SK-N-SH (cell line): ENCODE data around the gene HDAC6. TPM values are rescaled to one million over a fixed set of nuclear protein-coding genes. Genes with fewer than 3 reads are reported as not detected.

Source experiments
- CTCF ChIA-PET: fragments of 300-600, 350-600 bp; formaldehyde crosslinking; extraction: SDS; loops from one replicate; lab custom pipeline; 2021; lab: Yijun Ruan, JAX
- POLR2A ChIA-PET: fragments of 350-600 bp; sonication (Branson Sonifier 250); formaldehyde crosslinking; extraction: SDS; loops from one replicate; lab custom pipeline; 2020; ENCODE audit warnings: antibody characterized with exemption, inconsistent platforms; lab: Yijun Ruan, JAX
- DNase-seq: peaks from one replicate; pipeline ENCODE4 v3.0.0; 2012
- H2AFZ ChIP-seq: fragments of 200-600 bp; sonication (generic); 2 replicates; pipeline ENCODE4 v1.8.1; 2016; ENCODE audit warnings: antibody characterized with exemption, mild to moderate bottlenecking, low read depth
- H3F3A ChIP-seq: fragments of 200-600 bp; sonication (generic); replicated peaks from 2 replicates; pipeline ENCODE3; 2016; ENCODE audit warnings: antibody characterized with exemption, mild to moderate bottlenecking; ENCODE audit not compliant: insufficient read depth
- H3K27ac ChIP-seq, 2 experiments: fragments of 200-500 bp in 1 of 2; fragments of 200-600 bp in 1 of 2; sonication (Bioruptor generic) in 1 of 2; sonication (generic), shearing (Covaris generic) in 1 of 2; 2 replicates each; pipeline versions ENCODE4 v1.5.1 to v1.6.1; 2014 to 2016; ENCODE audit warnings: low read depth in 2 of 2, inconsistent platforms in 1 of 2, low read length in 1 of 2, mild to moderate bottlenecking in 1 of 2, mixed read lengths in 1 of 2
- H3K27me3 ChIP-seq: fragments of 200-600 bp; sonication (generic), shearing (Covaris generic); 2 replicates; pipeline ENCODE4 v1.6.1; 2016; ENCODE audit warnings: mixed run types; ENCODE audit not compliant: insufficient read depth
- H3K36me3 ChIP-seq, 2 experiments: fragments of 200-500 bp in 1 of 2; fragments of 200-600 bp in 1 of 2; sonication (Bioruptor generic) in 1 of 2; sonication (generic) in 1 of 2; replicated peaks in 1 of 2; 2 replicates each; pipeline versions ENCODE3 to v1.5.1; 2014 to 2016; ENCODE audit warnings: low read length in 1 of 2, mild to moderate bottlenecking in 1 of 2; ENCODE audit not compliant: insufficient read depth in 2 of 2, control insufficient read depth in 1 of 2
- H3K4me1 ChIP-seq, 2 experiments: fragments of 200-500 bp in 1 of 2; fragments of 200-600 bp in 1 of 2; sonication (Bioruptor generic) in 1 of 2; sonication (generic), shearing (Covaris generic) in 1 of 2; 2 replicates each; pipeline versions ENCODE4 v1.5.1 to v1.6.1; 2014 to 2016; ENCODE audit warnings: low read depth in 1 of 2, low read length in 1 of 2, mixed run types in 1 of 2; ENCODE audit not compliant: insufficient read depth in 2 of 2, control insufficient read depth in 1 of 2
- H3K4me2 ChIP-seq: fragments of 200-600 bp; sonication (generic), shearing (Covaris generic); 2 replicates; pipeline ENCODE4 v1.6.1; 2017; ENCODE audit warnings: mixed run types
- H3K4me3 ChIP-seq, 2 experiments: fragments of 200-500 bp in 1 of 2; fragments of 200-600 bp in 1 of 2; sonication (Bioruptor generic) in 1 of 2; sonication (generic), shearing (Covaris generic) in 1 of 2; 2 replicates each; pipeline versions ENCODE4 v1.5.1 to v1.8.1; 2014 to 2016; ENCODE audit warnings: low read depth in 2 of 2, inconsistent platforms in 1 of 2, low read length in 1 of 2, mild to moderate bottlenecking in 1 of 2, mixed read lengths in 1 of 2, moderate library complexity in 1 of 2
- H3K79me2 ChIP-seq: fragments of 200-600 bp; sonication (generic); 2 replicates; pipeline ENCODE4 v1.8.1; 2017; ENCODE audit warnings: mild to moderate bottlenecking; ENCODE audit not compliant: insufficient read depth
- H3K9ac ChIP-seq: fragments of 200-600 bp; sonication (generic); 2 replicates; pipeline ENCODE4 v1.6.1; 2017; ENCODE audit warnings: mixed run types
- H3K9me2 ChIP-seq: fragments of 200-600 bp; sonication (generic); 2 replicates; pipeline ENCODE4 v1.6.1; 2017; ENCODE audit warnings: mixed run types
- H3K9me3 ChIP-seq: fragments of 200-600 bp; sonication (generic); 2 replicates; pipeline ENCODE4 v1.6.1; 2017; ENCODE audit warnings: mixed run types, mild to moderate bottlenecking, moderate library complexity
- H4K20me1 ChIP-seq: fragments of 200-600 bp; sonication (generic); 2 replicates; pipeline ENCODE4 v1.6.1; 2017; ENCODE audit warnings: mild to moderate bottlenecking, mixed run types; ENCODE audit not compliant: insufficient read depth
- EP300 ChIP-seq, 2 experiments: IDR thresholded peaks; 2 replicates each; pipeline versions ENCODE4 v1.4.0 to v1.6.1; 2012; ENCODE audit warnings: borderline replicate concordance in 1 of 2, low read depth in 1 of 2, low read length in 1 of 2
- FOSL2 ChIP-seq: IDR thresholded peaks from 2 replicates; pipeline ENCODE4 v1.4.0; 2012; ENCODE audit warnings: low read depth, mild to moderate bottlenecking, moderate library complexity, borderline replicate concordance
- FOXM1 ChIP-seq: IDR thresholded peaks from 2 replicates; pipeline ENCODE4 v1.4.0; 2012; ENCODE audit warnings: low read depth, mild to moderate bottlenecking
- MEF2A ChIP-seq: IDR thresholded peaks from 2 replicates; pipeline ENCODE4 v1.4.0; 2012; ENCODE audit warnings: low read depth, borderline replicate concordance
- MXI1 ChIP-seq: IDR thresholded peaks from 2 replicates; pipeline ENCODE4 v1.6.1; 2012; ENCODE audit warnings: mild to moderate bottlenecking, low read depth, low read length, improper control_type of control experiment
- NRF1 ChIP-seq: IDR thresholded peaks from 2 replicates; pipeline ENCODE4 v1.6.1; 2012; ENCODE audit warnings: low read depth, mild to moderate bottlenecking, low read length
- RAD21 ChIP-seq: IDR thresholded peaks from 2 replicates; pipeline ENCODE4 v1.6.1; 2012; ENCODE audit warnings: mild to moderate bottlenecking, low read length
- RCOR1 ChIP-seq: fragments of 150-350 bp; IDR thresholded peaks from 2 replicates; pipeline ENCODE4 v1.6.1; 2017; ENCODE audit warnings: antibody characterized with exemption, low read length
- TCF12 ChIP-seq: IDR thresholded peaks from 2 replicates; pipeline ENCODE4 v1.4.0; 2012
- WGBS: methylation state at CpG from one replicate; pipeline ENCODE4 v1.1.6; 2017; ENCODE audit warnings: low lambda C conversion rate; 5-methylcytosine and 5-hydroxymethylcytosine counted together
- polyA plus RNA-seq, 3 experiments: library from polyadenylated mRNA; depleted of rRNA; stranded (reverse); fragments of >200 nt; gene quantifications; 2 replicates each; pipeline ENCODE4 v1.2.3, GENCODE V29; 2012
- TF ChIP-seq, protein P1 (sequence below): IDR thresholded peaks from 2 replicates; pipeline ENCODE4 v1.4.0; 2012; ENCODE audit warnings: low read depth
- TF ChIP-seq, protein P2 (sequence below): IDR thresholded peaks from 2 replicates; pipeline ENCODE4; 2012
- TF ChIP-seq, protein P3 (sequence below): IDR thresholded peaks from 2 replicates; pipeline ENCODE4 v1.6.1; 2012; ENCODE audit warnings: mild to moderate bottlenecking, low read depth, low read length, moderate library complexity
- TF ChIP-seq, protein P4 (sequence below): IDR thresholded peaks from 2 replicates; pipeline ENCODE4 v1.4.0; 2012; ENCODE audit warnings: low read depth, borderline replicate concordance

HDAC6 gene
- polyA plus RNA-seq, 1 of the 3 experiments (the other 2 are of a cell fraction): 34.0 TPM

DNA sequence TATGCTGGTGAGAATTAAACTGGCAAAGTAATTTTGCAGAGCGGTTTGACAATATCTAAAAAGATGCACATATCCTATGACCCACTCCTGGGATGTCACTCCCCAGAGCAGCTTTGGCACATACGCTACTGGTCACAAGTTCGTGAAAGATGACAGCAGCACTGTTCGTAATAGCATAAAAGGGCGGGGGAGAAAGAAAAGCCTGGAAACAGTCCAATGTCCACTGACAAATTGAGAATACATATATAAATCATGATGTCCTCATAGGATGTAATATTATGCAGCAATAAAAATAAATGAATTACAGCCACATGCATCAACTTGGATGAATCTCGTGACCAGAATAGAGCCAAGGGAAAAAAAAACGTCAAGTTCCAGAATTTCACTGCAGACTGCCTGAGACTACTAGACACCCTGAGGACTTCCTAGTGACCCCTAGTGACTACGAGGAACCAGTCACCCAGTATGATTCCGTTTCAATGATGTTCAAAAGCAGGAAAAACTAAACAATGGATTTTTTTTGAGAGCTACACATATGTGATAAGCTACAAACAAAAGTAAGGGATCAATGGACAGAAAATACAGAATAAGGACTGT is 31.8 kb downstream of the HDAC6 start:
- Histone ChIP-seq H3K9me2 (no peaks in the 10 kb centered on the region), H3K4me2 (peak overlapping the region; percentile 74), H3K4me3 (peak overlapping the region; percentile 53 to 63; a peak in 1 of 4 replicates), H3K27ac (no peak overlapping the region), H3K27me3 (peaks cover 13% of the 10 kb centered on the region), H3K9ac (no peak overlapping the region), H3K4me1 (peaks cover 0 to 3% of the 10 kb centered on the region in 2 experiments; a peak in 1 of 4 replicates), H3K79me2 (no peaks in the 10 kb centered on the region), H4K20me1 (no peaks in the 10 kb centered on the region), H2AFZ (no peak overlapping the region), H3K9me3 (no peaks in the 10 kb centered on the region), H3K36me3 (no peaks in the 10 kb centered on the region), H3F3A (no peaks in the 10 kb centered on the region)
- peak; percentile 65 for DNase-seq
- WGBS: 25% methylated on average over 9 of the region's 9 CpGs
- ChIA-PET POLR2A (no interaction called here), CTCF (interaction anchor here (0.7 to 1.3 kb wide), 3 partner anchors 8 to 24 kb away, joined by 3 to 5 read pairs (median 4); no protein-coding TSS in a partner anchor)
- peak; percentile 25 for TF ChIP-seq RAD21
- no peak for TF ChIP-seq FOXM1

DNA sequence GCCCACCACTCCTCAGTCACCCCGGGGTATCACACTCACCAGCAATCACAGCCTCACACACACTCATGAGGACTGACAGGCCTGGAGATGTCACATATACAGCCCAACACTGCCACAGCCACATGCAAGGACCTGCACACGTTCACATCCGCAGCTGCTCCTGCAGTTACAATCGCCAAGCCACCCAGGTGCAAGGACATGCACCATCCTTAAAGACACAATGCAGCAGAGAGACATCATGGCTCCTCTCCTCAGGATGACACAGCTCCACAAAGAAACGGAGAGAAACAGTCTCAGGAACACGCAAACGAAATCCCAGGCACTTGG is 32.5 kb downstream of the HDAC6 start:
- Histone ChIP-seq H2AFZ (no peak overlapping the region), H3K27ac (no peak overlapping the region), H3K9me3 (no peaks in the 10 kb centered on the region), H3K4me3 (peak overlapping the region; percentile 53 to 63), H3K27me3 (peaks cover 9% of the 10 kb centered on the region), H3K79me2 (no peaks in the 10 kb centered on the region), H4K20me1 (no peaks in the 10 kb centered on the region), H3K9me2 (no peaks in the 10 kb centered on the region), H3K4me1 (peaks cover 0 to 3% of the 10 kb centered on the region in 2 experiments; a peak in 1 of 4 replicates), H3K4me2 (peak overlapping the region; percentile 74), H3K9ac (no peak overlapping the region), H3K36me3 (no peaks in the 10 kb centered on the region), H3F3A (no peaks in the 10 kb centered on the region)
- CTCF ChIA-PET: interaction anchor here (0.6 to 1.3 kb wide), 4 partner anchors 9 to 77 kb away, joined by 3 to 5 read pairs (median 4); no protein-coding TSS in a partner anchor
- POLR2A ChIA-PET: no interaction called here
- DNase-seq: peak; percentile 44
- TF ChIP-seq NRF1 (no peak), RAD21 (no peak), FOXM1 (no peak), TCF12 (no peak), MEF2A (no peak), RCOR1 (no peak), EP300 (IDR thresholded peaks at IDR 0.05; ENCODE audit: borderline replicate concordance in 1 of 2, low read depth in 1 of 2, low read length in 1 of 2) (no peak)
- TF ChIP-seq, protein P1, sequence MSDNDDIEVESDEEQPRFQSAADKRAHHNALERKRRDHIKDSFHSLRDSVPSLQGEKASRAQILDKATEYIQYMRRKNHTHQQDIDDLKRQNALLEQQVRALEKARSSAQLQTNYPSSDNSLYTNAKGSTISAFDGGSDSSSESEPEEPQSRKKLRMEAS: no peak
- WGBS: 21% methylated on average over 7 of the region's 7 CpGs

DNA sequence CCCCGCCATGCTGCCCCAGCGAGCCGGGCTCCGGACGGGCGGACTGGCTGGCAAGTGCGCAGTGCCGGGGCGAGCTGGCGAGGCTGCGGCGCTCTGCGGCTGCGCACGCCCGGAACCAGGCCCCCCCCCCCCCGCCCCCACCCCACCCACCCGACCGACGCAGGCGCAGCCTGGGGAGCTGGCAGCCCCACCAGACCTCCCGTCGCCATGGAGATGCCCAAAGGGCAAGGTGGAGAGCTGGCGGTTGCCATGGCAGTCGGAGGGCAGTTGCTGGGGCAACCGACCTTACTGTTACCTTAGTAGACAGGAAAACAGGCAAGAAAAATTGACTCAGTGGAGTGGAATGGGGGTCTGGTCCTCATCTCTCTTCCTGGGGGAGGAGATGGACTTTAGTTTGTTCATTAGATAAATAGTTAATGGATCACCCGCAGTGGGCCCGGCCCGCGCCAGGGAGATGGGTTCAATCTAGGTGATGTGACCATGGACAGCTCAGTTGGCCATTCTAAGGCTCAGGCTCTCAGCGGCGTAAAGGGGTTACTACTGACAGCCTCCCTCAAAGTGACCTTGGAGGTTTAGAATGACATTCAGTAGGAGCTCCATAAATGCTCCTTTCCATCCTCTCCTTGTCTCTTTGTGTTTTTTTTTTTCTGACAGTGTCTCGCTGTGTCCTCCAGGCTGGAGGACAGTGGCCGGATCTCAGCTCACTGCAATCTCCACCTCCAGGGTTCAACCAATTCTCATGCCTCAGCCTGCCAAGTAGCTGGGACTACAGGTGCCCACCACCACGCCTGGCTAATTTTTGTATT is 33.9 kb downstream of the HDAC6 start, which contains the start of gene PCSK1N:
Gene PCSK1N, minus strand, starts transcription at position 87 of the 806 bp plus-strand sequence. Its CDS starts 78 bp downstream, at position 9.
- peak within 1 kb of the TSS in 1 of 2 experiments; percentile 48; a peak in 1 of 4 replicates for H3K27ac ChIP-seq
- H4K20me1 ChIP-seq: no peaks in the 10 kb centered on the region
- no peaks in the 10 kb centered on the region for H3K36me3 ChIP-seq
- H3F3A ChIP-seq: no peaks in the 10 kb centered on the region
- H3K27me3 ChIP-seq: peaks cover 9% of the 10 kb centered on the region
- no peaks in the 10 kb centered on the region for H3K9me2 ChIP-seq
- peaks cover 0 to 3% of the 10 kb centered on the region in 2 experiments; a peak in 1 of 4 replicates for H3K4me1 ChIP-seq
- ChIA-PET POLR2A (interaction anchor here (0.6 to 1.3 kb wide), 2 partner anchors 62 to 336 kb away, joined by 3 to 4 read pairs; partner anchors contain the start of genes PQBP1 and TIMM17B), CTCF (no interaction called here)
- 0 out of 2 replicates have a peak within 1 kb of the TSS, but pooled peaks have one; percentile 59 for H2AFZ ChIP-seq
- DNase-seq: peak; percentile 94
- 28% methylated on average over 13 of the region's 35 CpGs for WGBS
- H3K9me3 ChIP-seq: no peaks in the 10 kb centered on the region
- H3K79me2 ChIP-seq: no peaks in the 10 kb centered on the region
- H3K4me2 ChIP-seq: peak within 1 kb of the TSS; percentile 74
- peak within 1 kb of the TSS; percentile 53 to 63 for H3K4me3 ChIP-seq
- H3K9ac ChIP-seq: peak within 1 kb of the TSS; percentile 5; the same call in 1 of the 2 replicates
- TF ChIP-seq, protein P2, sequence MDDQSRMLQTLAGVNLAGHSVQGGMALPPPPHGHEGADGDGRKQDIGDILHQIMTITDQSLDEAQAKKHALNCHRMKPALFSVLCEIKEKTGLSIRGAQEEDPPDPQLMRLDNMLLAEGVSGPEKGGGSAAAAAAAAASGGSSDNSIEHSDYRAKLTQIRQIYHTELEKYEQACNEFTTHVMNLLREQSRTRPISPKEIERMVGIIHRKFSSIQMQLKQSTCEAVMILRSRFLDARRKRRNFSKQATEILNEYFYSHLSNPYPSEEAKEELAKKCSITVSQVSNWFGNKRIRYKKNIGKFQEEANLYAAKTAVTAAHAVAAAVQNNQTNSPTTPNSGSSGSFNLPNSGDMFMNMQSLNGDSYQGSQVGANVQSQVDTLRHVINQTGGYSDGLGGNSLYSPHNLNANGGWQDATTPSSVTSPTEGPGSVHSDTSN: no peak
- TF ChIP-seq, protein P3, sequence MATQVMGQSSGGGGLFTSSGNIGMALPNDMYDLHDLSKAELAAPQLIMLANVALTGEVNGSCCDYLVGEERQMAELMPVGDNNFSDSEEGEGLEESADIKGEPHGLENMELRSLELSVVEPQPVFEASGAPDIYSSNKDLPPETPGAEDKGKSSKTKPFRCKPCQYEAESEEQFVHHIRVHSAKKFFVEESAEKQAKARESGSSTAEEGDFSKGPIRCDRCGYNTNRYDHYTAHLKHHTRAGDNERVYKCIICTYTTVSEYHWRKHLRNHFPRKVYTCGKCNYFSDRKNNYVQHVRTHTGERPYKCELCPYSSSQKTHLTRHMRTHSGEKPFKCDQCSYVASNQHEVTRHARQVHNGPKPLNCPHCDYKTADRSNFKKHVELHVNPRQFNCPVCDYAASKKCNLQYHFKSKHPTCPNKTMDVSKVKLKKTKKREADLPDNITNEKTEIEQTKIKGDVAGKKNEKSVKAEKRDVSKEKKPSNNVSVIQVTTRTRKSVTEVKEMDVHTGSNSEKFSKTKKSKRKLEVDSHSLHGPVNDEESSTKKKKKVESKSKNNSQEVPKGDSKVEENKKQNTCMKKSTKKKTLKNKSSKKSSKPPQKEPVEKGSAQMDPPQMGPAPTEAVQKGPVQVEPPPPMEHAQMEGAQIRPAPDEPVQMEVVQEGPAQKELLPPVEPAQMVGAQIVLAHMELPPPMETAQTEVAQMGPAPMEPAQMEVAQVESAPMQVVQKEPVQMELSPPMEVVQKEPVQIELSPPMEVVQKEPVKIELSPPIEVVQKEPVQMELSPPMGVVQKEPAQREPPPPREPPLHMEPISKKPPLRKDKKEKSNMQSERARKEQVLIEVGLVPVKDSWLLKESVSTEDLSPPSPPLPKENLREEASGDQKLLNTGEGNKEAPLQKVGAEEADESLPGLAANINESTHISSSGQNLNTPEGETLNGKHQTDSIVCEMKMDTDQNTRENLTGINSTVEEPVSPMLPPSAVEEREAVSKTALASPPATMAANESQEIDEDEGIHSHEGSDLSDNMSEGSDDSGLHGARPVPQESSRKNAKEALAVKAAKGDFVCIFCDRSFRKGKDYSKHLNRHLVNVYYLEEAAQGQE: peak; percentile 71; the same call in 1 of the 2 replicates
- TF ChIP-seq MXI1 (peak; percentile 52; the same call in 1 of the 2 replicates), NRF1 (peak; percentile 52), FOSL2 (no peak)
- TF ChIP-seq, protein P4, sequence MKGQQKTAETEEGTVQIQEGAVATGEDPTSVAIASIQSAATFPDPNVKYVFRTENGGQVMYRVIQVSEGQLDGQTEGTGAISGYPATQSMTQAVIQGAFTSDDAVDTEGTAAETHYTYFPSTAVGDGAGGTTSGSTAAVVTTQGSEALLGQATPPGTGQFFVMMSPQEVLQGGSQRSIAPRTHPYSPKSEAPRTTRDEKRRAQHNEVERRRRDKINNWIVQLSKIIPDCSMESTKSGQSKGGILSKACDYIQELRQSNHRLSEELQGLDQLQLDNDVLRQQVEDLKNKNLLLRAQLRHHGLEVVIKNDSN: no peak
